Fibroblast of lung (primary cell): ENCODE data around the gene STAT4. TPM values are rescaled to one million over a fixed set of nuclear protein-coding genes. Genes with fewer than 3 reads are reported as not detected.

Source experiments
- DNase-seq, 2 donors: peaks; one replicate each; pipeline versions ENCODE4 v3.0.0 to v3.0.0-alpha.2; 2010; ENCODE audit warnings: low read depth in 2 of 2
- H2AFZ ChIP-seq: 2 replicates; pipeline ENCODE4 v1.5.1; 2012; ENCODE audit warnings: low read length, control low read depth, inconsistent platforms
- H3K27ac ChIP-seq: 2 replicates; pipeline ENCODE4 v1.5.1; 2011; ENCODE audit warnings: low read length, control low read depth; ENCODE audit not compliant: insufficient read depth
- H3K27me3 ChIP-seq: 2 replicates; pipeline ENCODE4 v1.5.1; 2011; ENCODE audit warnings: mild to moderate bottlenecking, low read length; ENCODE audit not compliant: control insufficient read depth, insufficient read depth
- H3K36me3 ChIP-seq: 2 replicates; pipeline ENCODE4 v1.5.1; 2011; ENCODE audit warnings: low read length; ENCODE audit not compliant: control insufficient read depth, insufficient read depth
- H3K4me1 ChIP-seq: 2 replicates; pipeline ENCODE4 v1.5.1; 2011; ENCODE audit warnings: low read length; ENCODE audit not compliant: control insufficient read depth, insufficient read depth; ENCODE audit errors: extremely low read depth
- H3K4me2 ChIP-seq: 2 replicates; pipeline ENCODE4 v1.5.1; 2011; ENCODE audit warnings: low read length, control low read depth; ENCODE audit not compliant: insufficient read depth; ENCODE audit errors: extremely low read depth
- H3K4me3 ChIP-seq, 4 experiments: fragments of 200-600 bp in 1 of 4; sonication (generic) in 1 of 4; replicated peaks in 1 of 4; 2 replicates each; pipeline ENCODE4 v1.5.1; 2011 to 2016; ENCODE audit warnings: low read length in 4 of 4, low read depth in 3 of 4, mild to moderate bottlenecking in 3 of 4, control low read depth in 2 of 4, inconsistent platforms in 1 of 4, mixed read lengths in 1 of 4; ENCODE audit not compliant: insufficient read depth in 1 of 4; ENCODE audit errors: control extremely low read depth in 1 of 4
- H3K79me2 ChIP-seq: 2 replicates; pipeline ENCODE4 v1.5.1; 2012; ENCODE audit warnings: mild to moderate bottlenecking, low read length, inconsistent platforms; ENCODE audit not compliant: control insufficient read depth, insufficient read depth
- H3K9ac ChIP-seq: 2 replicates; pipeline ENCODE4 v1.5.1; 2011; ENCODE audit warnings: mild to moderate bottlenecking, low read length, control low read depth; ENCODE audit not compliant: insufficient read depth
- H3K9me3 ChIP-seq: 2 replicates; pipeline ENCODE4 v1.5.1; 2012; ENCODE audit warnings: low read depth, low read length; ENCODE audit not compliant: control insufficient read depth, insufficient read depth
- H4K20me1 ChIP-seq: 2 replicates; pipeline ENCODE4 v1.5.1; 2011; ENCODE audit warnings: low read length; ENCODE audit not compliant: control insufficient read depth, insufficient read depth; ENCODE audit errors: extremely low read depth
- CTCF ChIP-seq, 2 donors: IDR thresholded peaks in 1 of 2; conservative IDR thresholded peaks in 1 of 2; 1 replicate in 1 of 2; 2 replicates in 1 of 2; pipeline ENCODE4 v1.5.1; 2011 to 2012; ENCODE audit warnings: low read length in 2 of 2, control low read depth in 1 of 2, inconsistent platforms in 1 of 2, low read depth in 1 of 2, mild to moderate bottlenecking in 1 of 2
- EZH2 ChIP-seq: IDR thresholded peaks from 2 replicates; pipeline ENCODE4 v1.5.1; 2012; ENCODE audit warnings: low read length, control low read depth, mild to moderate bottlenecking; ENCODE audit errors: missing control alignments
- polyA plus RNA-seq, 2 donors: library from polyadenylated mRNA; depleted of rRNA in 1 of 2; stranded (reverse) in 1 of 2; unstranded in 1 of 2; fragments of >200 nt; gene quantifications; 2 replicates each; pipeline ENCODE4 v1.2.1, GENCODE V29; 2011 to 2012; ENCODE audit warnings: missing spikeins in 1 of 2
- total RNA-seq: library from RNA; depleted of rRNA; stranded (reverse); fragments of >200 nt; gene quantifications from 2 replicates; pipeline ENCODE4 v1.2.1, GENCODE V29; 2014

STAT4 gene
- total and polyA plus RNA-seq, 2 donors (not counting 1 experiment from before 2014, with no cell fraction given): 0.66 to 1.2 TPM

GRCh38 chr2:191032588-191033429 is 118.0 kb downstream of the STAT4 start:
- H3K9me3 ChIP-seq: no peaks in the 10 kb centered on the region
- no peaks in the 10 kb centered on the region for H3K79me2 ChIP-seq
- no peaks in the 10 kb centered on the region for H3K36me3 ChIP-seq
- no peak overlapping the region for H3K27ac ChIP-seq
- H3K9ac ChIP-seq: no peak overlapping the region
- no peak for DNase-seq
- H3K27me3 ChIP-seq: no peaks in the 10 kb centered on the region
- H3K4me3 ChIP-seq: no peak overlapping the region
- TF ChIP-seq CTCF (conservative IDR thresholded peaks at IDR 0.05 in 1 of 2, IDR thresholded peaks at IDR 0.05 in 1 of 2; ENCODE audit: low read depth in 1 of 2, low read length in 2 of 2): no peak
- TF ChIP-seq EZH2: no peak
- H4K20me1 ChIP-seq: no peaks in the 10 kb centered on the region
- H3K4me1 ChIP-seq: peaks cover 2% of the 10 kb centered on the region
- no peak overlapping the region for H3K4me2 ChIP-seq
- peak overlapping the region; percentile 47 for H2AFZ ChIP-seq

GRCh38 chr2:191031256-191031655 is 119.5 kb downstream of the STAT4 start:
- Histone ChIP-seq H2AFZ (no peak overlapping the region), H3K4me1 (no peaks in the 10 kb centered on the region), H4K20me1 (no peaks in the 10 kb centered on the region), H3K79me2 (no peaks in the 10 kb centered on the region), H3K27ac (no peak overlapping the region), H3K9me3 (no peaks in the 10 kb centered on the region), H3K36me3 (no peaks in the 10 kb centered on the region), H3K27me3 (no peaks in the 10 kb centered on the region), H3K4me2 (no peak overlapping the region), H3K4me3 (no peak overlapping the region), H3K9ac (no peak overlapping the region)
- no peak for TF ChIP-seq EZH2
- no peak for TF ChIP-seq CTCF (conservative IDR thresholded peaks at IDR 0.05 in 1 of 2, IDR thresholded peaks at IDR 0.05 in 1 of 2; ENCODE audit: low read depth in 1 of 2, low read length in 2 of 2)
- no peak for DNase-seq

GRCh38 chr2:191030521-191031154 is 120.2 kb downstream of the STAT4 start:
- Histone ChIP-seq H4K20me1 (no peaks in the 10 kb centered on the region), H3K27me3 (no peaks in the 10 kb centered on the region), H3K4me3 (no peak overlapping the region), H3K4me2 (no peak overlapping the region), H3K27ac (no peak overlapping the region), H3K9ac (no peak overlapping the region), H2AFZ (no peak overlapping the region), H3K9me3 (no peaks in the 10 kb centered on the region), H3K36me3 (no peaks in the 10 kb centered on the region), H3K79me2 (no peaks in the 10 kb centered on the region), H3K4me1 (no peaks in the 10 kb centered on the region)
- DNase-seq: peak; percentile 45 to 61
- TF ChIP-seq EZH2: no peak
- peak; percentile 58 to 69 for TF ChIP-seq CTCF (conservative IDR thresholded peaks at IDR 0.05 in 1 of 2, IDR thresholded peaks at IDR 0.05 in 1 of 2; ENCODE audit: low read depth in 1 of 2, low read length in 2 of 2)
